Suprapubic skin (tissue), 3 donors: ENCODE measurements around the gene NARF.

ENCODE experiments used
- CTCF ChIP-seq, 2 donors: fragments of 200-600 bp in 1 of 2; fragments of 450-650 bp in 1 of 2; sonication (generic) in 1 of 2; IDR thresholded peaks; one replicate each; pipeline ENCODE4 v1.5.1; 2016 to 2019; ENCODE audit warnings: antibody characterized with exemption in 2 of 2, mild to moderate bottlenecking in 1 of 2, moderate library complexity in 1 of 2
- POLR2AphosphoS5 ChIP-seq, 3 donors: sonication (generic); formaldehyde crosslinking; IDR thresholded peaks; one replicate each; pipeline ENCODE4 v1.6.1; 2017; ENCODE audit warnings: antibody characterized with exemption in 3 of 3

- peak; percentile 42 to 57 for TF ChIP-seq CTCF (IDR thresholded peaks at IDR 0.05)
- no peak for TF ChIP-seq POLR2AphosphoS5 (IDR thresholded peaks at IDR 0.05)
These were observed 70.1 kb downstream of the NARF start for GRCh38 chr17:82528484-82529265.
